PFSK-1 (cell line): Measurements from ENCODE around the gene SMTN.

Experiments used
- POLR2AphosphoS5 ChIP-seq: IDR thresholded peaks from 2 replicates; pipeline ENCODE4 v1.6.1; 2012; ENCODE audit warnings: low read depth, mild to moderate bottlenecking, control low read depth, low read length, moderate library complexity
- SIN3A ChIP-seq: IDR thresholded peaks from 2 replicates; pipeline ENCODE4 v1.6.1; 2012; ENCODE audit warnings: mild to moderate bottlenecking, low read length, moderate library complexity, borderline replicate concordance; ENCODE audit not compliant: insufficient read depth
- TF ChIP-seq, protein P1 (sequence below), 2 experiments: IDR thresholded peaks; 2 replicates each; pipeline versions ENCODE4 v1.6.1 to v1.8.0; 2011 to 2012; ENCODE audit warnings: low read depth in 2 of 2, low read length in 2 of 2, control low read depth in 1 of 2, inconsistent platforms in 1 of 2, mild to moderate bottlenecking in 1 of 2, moderate library complexity in 1 of 2; ENCODE audit not compliant: insufficient read depth in 1 of 2

DNA sequence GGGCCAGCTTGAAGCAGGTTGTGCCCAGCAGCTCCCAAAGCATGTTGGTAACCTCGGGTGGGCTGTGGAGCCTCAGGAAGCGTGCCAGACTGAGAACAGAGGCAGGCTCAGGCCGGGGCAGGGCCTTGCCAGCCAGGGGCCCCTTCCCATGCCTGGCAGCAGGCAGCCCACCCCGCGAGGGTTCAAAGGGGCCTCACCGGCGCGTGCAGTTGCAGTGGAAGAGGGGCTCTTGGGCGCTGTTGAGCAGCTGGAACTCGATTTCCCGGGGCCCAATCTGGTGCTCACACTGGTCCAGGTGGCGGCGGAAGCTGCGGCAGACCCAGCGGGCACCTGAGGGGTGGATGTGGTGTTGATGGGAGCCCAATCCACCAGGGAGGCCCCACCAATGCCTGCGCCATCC, 55.6 kb downstream of the SMTN start:
- TF ChIP-seq, protein P1, sequence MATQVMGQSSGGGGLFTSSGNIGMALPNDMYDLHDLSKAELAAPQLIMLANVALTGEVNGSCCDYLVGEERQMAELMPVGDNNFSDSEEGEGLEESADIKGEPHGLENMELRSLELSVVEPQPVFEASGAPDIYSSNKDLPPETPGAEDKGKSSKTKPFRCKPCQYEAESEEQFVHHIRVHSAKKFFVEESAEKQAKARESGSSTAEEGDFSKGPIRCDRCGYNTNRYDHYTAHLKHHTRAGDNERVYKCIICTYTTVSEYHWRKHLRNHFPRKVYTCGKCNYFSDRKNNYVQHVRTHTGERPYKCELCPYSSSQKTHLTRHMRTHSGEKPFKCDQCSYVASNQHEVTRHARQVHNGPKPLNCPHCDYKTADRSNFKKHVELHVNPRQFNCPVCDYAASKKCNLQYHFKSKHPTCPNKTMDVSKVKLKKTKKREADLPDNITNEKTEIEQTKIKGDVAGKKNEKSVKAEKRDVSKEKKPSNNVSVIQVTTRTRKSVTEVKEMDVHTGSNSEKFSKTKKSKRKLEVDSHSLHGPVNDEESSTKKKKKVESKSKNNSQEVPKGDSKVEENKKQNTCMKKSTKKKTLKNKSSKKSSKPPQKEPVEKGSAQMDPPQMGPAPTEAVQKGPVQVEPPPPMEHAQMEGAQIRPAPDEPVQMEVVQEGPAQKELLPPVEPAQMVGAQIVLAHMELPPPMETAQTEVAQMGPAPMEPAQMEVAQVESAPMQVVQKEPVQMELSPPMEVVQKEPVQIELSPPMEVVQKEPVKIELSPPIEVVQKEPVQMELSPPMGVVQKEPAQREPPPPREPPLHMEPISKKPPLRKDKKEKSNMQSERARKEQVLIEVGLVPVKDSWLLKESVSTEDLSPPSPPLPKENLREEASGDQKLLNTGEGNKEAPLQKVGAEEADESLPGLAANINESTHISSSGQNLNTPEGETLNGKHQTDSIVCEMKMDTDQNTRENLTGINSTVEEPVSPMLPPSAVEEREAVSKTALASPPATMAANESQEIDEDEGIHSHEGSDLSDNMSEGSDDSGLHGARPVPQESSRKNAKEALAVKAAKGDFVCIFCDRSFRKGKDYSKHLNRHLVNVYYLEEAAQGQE (IDR thresholded peaks at IDR 0.05; ENCODE audit: insufficient read depth in 1 of 2, low read depth in 2 of 2, low read length in 2 of 2) = no peak
- TF ChIP-seq SIN3A (no peak), POLR2AphosphoS5 (no peak)
